GM21390 (cell line): ENCODE measurements around the gene ZP2.
"Not testable (repeated sequence)": the region's sequence is repeated elsewhere in the genome, so short reads cannot be mapped to it uniquely, and the experiment has no call there.

Source experiments
- ATAC-seq: cut with Tn5 transposase; IDR thresholded peaks from one replicate; pipeline ENCODE4 v1.9.1; 2021; ENCODE audit not compliant: unreplicated experiment

ZP2 gene

DNA sequence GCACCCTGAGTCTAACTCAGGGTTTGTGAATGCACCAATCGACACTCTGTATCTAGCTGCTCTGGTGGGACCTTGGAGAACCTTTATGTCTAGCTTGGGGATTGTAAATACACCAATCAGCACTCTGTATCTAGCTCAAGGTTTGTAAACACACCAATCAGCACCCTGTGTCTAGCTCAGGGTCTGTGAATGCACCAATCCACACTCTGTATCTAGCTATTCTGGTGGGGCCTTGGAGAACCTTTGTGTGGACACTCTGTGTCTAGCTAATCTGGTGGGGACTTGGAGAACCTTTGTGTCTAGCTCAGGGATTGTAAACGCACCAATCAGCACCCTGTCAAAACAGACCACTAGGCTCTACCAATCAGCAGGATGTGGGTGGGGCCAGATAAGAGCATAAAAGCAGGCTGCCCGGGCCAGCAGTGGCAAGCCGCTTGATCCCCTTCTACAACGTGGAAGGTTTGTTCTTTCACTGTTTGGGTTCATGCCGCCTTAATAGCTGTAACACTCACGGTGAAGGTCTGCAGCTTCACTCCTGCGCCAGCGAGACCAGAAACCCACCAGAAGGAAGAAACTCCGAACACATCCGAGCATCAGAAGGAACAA is 58.1 kb downstream of the ZP2 start:
- not testable (repeated sequence) for ATAC-seq

- ATAC-seq: not testable (repeated sequence)
Measured at GRCh38 chr16:21152160-21153030, 59.0 kb downstream of the ZP2 start.

DNA sequence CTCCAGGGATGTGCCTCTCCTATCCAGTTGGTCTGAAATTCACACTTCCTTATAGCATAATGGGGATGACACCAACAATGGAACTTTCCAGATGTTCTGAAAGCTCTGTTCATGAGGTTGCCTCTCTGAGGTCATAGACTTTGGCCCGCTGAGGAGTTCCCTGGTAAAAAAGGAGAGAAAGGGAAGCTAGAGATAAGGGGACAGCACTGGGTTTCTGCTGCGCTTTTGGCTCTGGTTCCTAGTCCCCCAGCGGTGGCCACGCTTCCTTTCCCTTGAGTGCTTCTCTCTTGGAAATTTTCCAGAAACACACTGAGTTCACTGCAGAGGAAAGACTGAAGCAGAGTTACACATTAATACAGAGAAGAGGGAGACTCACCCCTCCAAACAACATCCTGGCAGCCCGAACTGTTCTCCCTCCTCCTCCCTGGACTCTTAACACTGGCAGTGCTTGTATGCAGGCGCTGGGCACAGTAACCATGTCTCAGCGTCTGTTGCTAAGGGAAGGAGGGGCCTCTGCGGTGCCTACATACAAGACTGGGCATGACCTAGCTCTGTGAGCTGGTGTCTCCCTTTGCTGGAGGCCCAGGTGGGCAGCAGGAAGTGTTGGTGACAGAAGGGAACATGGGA is 60.9 kb downstream of the ZP2 start, which contains the start of gene DNAH3:
Gene DNAH3, minus strand, starts transcription at position 472 of the 627 bp plus-strand sequence. CDS start 527 bp downstream, outside the sequence.
- no peak for ATAC-seq
